Sigmoid colon (tissue), 7 donors: ENCODE measurements around the gene CPLX1. TPM values are rescaled to one million over a fixed set of nuclear protein-coding genes. Genes with fewer than 3 reads are reported as not detected.
"Not testable (repeated sequence)": the region's sequence is repeated elsewhere in the genome, so short reads cannot be mapped to it uniquely, and the experiment has no call there.

ENCODE experiments used
- DNase-seq: peaks from one replicate; pipeline ENCODE4 v3.0.0-alpha.2; 2019
- H3K27ac ChIP-seq, 4 donors: fragments of 200-600 bp; sonication (generic); one replicate each; pipeline ENCODE4 v1.5.1; 2016 to 2019; ENCODE audit warnings: mild to moderate bottlenecking in 1 of 4
- H3K27me3 ChIP-seq, 3 donors: fragments of 200-600 bp; sonication (generic); one replicate each; pipeline ENCODE4 v1.5.1; 2019; ENCODE audit warnings: mild to moderate bottlenecking in 1 of 3
- H3K36me3 ChIP-seq, 4 donors: fragments of 200-600 bp; sonication (generic); one replicate each; pipeline ENCODE4 v1.5.1; 2016 to 2019
- H3K4me1 ChIP-seq, 4 donors: fragments of 200-600 bp; sonication (generic); one replicate each; pipeline ENCODE4 v1.5.1; 2017 to 2019
- H3K4me3 ChIP-seq, 4 donors: fragments of 200-600 bp; sonication (generic); one replicate each; pipeline ENCODE4 v1.5.1; 2017 to 2019; ENCODE audit warnings: mild to moderate bottlenecking in 2 of 4, moderate library complexity in 1 of 4
- H3K9me3 ChIP-seq, 4 donors: fragments of 200-600 bp in 3 of 4; sonication (generic) in 3 of 4; one replicate each; pipeline versions ENCODE4 v1.5.1 to v1.6.1; 2013 to 2019
- EP300 ChIP-seq, 4 donors: sonication (generic); formaldehyde crosslinking; IDR thresholded peaks; one replicate each; pipeline ENCODE4 v1.6.1; 2017; ENCODE audit warnings: antibody characterized with exemption in 4 of 4
- POLR2A ChIP-seq, 2 donors: fragments of 450-650 bp; IDR thresholded peaks; one replicate each; pipeline ENCODE4 v1.6.1; 2016; ENCODE audit warnings: antibody characterized with exemption in 2 of 2, mild to moderate bottlenecking in 2 of 2, moderate library complexity in 2 of 2
- POLR2AphosphoS5 ChIP-seq, 4 donors: sonication (generic); formaldehyde crosslinking; IDR thresholded peaks; one replicate each; pipeline ENCODE4 v1.6.1; 2017; ENCODE audit warnings: antibody characterized with exemption in 4 of 4
- WGBS, 2 donors: extraction: QIAGEN DNeasy Blood & Tissue Kit; methylation state at CpG; one replicate each; pipeline ENCODE4 v1.1.7; 2013; 5-methylcytosine and 5-hydroxymethylcytosine counted together
- intact Hi-C: fragments of 100-400 bp; cut with DNase I; formaldehyde crosslinking; loops from one replicate; pipeline ENCODE4 v1.15.1; 2023
- polyA plus RNA-seq, 3 donors: library from polyadenylated mRNA; stranded (reverse); fragments of 200-250 nt; gene quantifications; one replicate each; pipeline ENCODE4 v1.2.3, GENCODE V29; 2013
- total RNA-seq, 4 donors: library from RNA; depleted of rRNA; stranded (reverse); fragments of >200 nt; gene quantifications; one replicate each; pipeline ENCODE4 v1.1.0, GENCODE V29; 2016
- TF ChIP-seq, protein P1 (sequence below), 4 experiments: fragments of 450-650 bp in 3 of 4; fragments of 200-600 bp in 1 of 4; IDR thresholded peaks; one replicate each; pipeline ENCODE4 v1.5.1; 2016 to 2019; ENCODE audit warnings: antibody characterized with exemption in 4 of 4, mild to moderate bottlenecking in 3 of 4, moderate library complexity in 2 of 4
- donor health status: healthy with polysubstance abuse.
- donor health status: Bipolar disorder and iron deficiency.
- donor health status: healthy.

Gene CPLX1
- total and polyA plus RNA-seq, 7 donors = 0.23 to 3.0 (median 0.49) TPM

DNA sequence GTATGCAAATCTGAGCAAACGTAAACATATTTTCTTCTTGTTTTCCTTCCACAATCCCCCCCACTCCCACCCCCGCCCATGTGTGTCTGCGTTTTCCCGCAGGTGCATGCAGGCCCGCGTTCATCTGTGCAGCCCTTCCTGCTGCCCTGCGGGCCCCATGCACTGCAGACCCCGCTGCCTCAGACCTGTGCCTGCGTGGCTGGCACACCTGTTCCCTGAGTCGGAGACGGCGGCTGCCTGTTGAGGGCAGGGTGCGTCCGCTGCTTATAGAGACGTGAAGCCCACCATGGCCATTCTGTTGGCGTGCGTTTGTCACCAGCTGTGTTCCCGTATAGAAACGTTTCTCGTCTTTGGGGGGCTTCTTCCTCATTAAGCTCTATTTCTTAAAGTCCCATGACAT is 68.8 kb downstream of the CPLX1 start:
- Histone ChIP-seq H3K27ac (no peak overlapping the region), H3K9me3 (no peaks in the 10 kb centered on the region), H3K27me3 (no peaks in the 10 kb centered on the region), H3K4me1 (no peaks in the 10 kb centered on the region), H3K4me3 (no peak overlapping the region), H3K36me3 (peaks cover 0 to 63% (median 20%) of the 10 kb centered on the region in 4 donors)
- intact Hi-C loops = no loop called here
- DNase-seq = no peak
- TF ChIP-seq POLR2A (IDR thresholded peaks at IDR 0.05) (no peak), EP300 (IDR thresholded peaks at IDR 0.05) (no peak), POLR2AphosphoS5 (IDR thresholded peaks at IDR 0.05) (no peak)
- TF ChIP-seq, protein P1, sequence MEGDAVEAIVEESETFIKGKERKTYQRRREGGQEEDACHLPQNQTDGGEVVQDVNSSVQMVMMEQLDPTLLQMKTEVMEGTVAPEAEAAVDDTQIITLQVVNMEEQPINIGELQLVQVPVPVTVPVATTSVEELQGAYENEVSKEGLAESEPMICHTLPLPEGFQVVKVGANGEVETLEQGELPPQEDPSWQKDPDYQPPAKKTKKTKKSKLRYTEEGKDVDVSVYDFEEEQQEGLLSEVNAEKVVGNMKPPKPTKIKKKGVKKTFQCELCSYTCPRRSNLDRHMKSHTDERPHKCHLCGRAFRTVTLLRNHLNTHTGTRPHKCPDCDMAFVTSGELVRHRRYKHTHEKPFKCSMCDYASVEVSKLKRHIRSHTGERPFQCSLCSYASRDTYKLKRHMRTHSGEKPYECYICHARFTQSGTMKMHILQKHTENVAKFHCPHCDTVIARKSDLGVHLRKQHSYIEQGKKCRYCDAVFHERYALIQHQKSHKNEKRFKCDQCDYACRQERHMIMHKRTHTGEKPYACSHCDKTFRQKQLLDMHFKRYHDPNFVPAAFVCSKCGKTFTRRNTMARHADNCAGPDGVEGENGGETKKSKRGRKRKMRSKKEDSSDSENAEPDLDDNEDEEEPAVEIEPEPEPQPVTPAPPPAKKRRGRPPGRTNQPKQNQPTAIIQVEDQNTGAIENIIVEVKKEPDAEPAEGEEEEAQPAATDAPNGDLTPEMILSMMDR (IDR thresholded peaks at IDR 0.05) = no peak
- WGBS, 2 donors = 94 to 95% methylated on average over 20 of the region's 20 CpGs

DNA sequence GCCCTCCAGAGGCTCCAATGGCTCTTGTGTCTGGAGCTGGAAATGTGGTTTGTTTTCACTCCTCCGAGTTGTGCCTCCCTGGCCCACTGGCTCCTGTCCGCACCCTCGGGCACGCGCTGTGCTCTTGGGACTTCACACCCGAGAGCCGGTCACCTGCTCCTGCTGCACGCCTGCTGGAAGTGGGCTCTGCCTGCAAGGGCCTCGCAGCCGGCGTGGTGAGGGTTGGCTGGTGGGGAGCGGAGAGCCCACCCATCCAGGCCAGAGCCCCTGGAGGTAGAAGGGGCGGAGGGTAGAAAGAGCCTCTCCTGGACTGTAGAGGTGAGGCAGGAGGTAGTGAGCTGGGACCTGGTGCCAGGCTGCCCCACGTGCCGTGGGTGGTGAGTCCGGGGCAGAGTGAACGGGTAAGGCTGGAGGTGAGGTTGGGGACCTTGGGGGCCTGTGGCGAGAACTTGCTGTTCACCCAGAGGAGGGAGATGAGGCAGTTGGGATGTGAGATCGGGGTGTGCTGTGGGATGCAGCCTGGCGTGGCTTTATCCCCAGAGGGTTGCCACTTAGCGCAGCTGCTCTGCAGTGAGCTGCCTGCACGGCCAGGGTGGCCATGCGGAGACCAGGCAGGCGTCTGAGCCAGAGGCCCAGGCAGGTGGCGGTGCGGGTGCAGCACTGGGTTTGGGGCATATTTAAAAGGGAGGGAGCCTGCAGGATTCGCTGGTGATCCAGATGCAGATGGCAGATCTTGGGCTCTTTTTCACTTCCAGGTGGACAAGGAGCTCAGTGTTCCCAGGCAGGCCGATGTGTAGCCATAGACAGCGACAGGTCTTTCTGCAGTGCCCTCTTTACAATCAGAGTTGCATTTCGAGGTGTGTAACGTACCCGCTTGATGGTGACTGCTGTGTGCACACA is 71.5 kb downstream of the CPLX1 start:
- no peaks in the 10 kb centered on the region for H3K9me3 ChIP-seq
- no peak for DNase-seq
- H3K27me3 ChIP-seq = no peaks in the 10 kb centered on the region
- H3K27ac ChIP-seq = no peak overlapping the region
- TF ChIP-seq, protein P1 (IDR thresholded peaks at IDR 0.05) = no peak
- TF ChIP-seq EP300 (IDR thresholded peaks at IDR 0.05) (no peak), POLR2A (IDR thresholded peaks at IDR 0.05) (no peak), POLR2AphosphoS5 (IDR thresholded peaks at IDR 0.05) (no peak)
- H3K4me3 ChIP-seq = no peak overlapping the region
- intact Hi-C loops = no loop called here
- H3K36me3 ChIP-seq = peaks cover 0 to 47% (median 5%) of the 10 kb centered on the region in 4 donors
- peaks cover 0 to 14% (median 0%) of the 10 kb centered on the region in 4 donors for H3K4me1 ChIP-seq
- 95 to 96% methylated on average over 32 of the region's 32 CpGs for WGBS, 2 donors

DNA sequence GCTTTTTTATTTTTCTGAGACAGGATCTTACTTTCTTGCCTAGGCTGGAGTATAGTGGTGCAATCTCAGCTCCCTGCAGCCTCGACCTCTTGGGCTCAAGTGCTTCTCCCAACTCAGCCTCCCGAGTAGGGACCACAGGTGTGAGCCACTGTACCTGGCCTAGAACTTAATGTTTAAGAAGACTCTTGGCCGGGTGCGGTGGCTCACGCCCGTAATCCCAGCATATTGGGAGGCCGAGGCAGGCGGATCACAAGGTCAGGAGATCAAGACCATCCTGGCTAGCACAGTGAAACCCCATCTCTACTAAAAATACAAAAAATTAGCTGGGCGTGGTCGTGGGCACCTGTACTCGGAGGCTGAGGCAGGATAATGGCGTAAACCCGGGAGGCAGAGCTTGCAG is 72.7 kb downstream of the CPLX1 start:
- H3K9me3 ChIP-seq, intact Hi-C loops, DNase-seq, H3K27ac ChIP-seq, H3K27me3 ChIP-seq, H3K4me3 ChIP-seq: not testable (repeated sequence)
- WGBS, 2 donors = 95 to 97% methylated on average over 13 of the region's 13 CpGs
- peaks cover 3 to 55% (median 7%) of the 10 kb centered on the region in 4 donors for H3K36me3 ChIP-seq
- H3K4me1 ChIP-seq = peaks cover 0 to 15% (median 0%) of the 10 kb centered on the region in 4 donors

DNA sequence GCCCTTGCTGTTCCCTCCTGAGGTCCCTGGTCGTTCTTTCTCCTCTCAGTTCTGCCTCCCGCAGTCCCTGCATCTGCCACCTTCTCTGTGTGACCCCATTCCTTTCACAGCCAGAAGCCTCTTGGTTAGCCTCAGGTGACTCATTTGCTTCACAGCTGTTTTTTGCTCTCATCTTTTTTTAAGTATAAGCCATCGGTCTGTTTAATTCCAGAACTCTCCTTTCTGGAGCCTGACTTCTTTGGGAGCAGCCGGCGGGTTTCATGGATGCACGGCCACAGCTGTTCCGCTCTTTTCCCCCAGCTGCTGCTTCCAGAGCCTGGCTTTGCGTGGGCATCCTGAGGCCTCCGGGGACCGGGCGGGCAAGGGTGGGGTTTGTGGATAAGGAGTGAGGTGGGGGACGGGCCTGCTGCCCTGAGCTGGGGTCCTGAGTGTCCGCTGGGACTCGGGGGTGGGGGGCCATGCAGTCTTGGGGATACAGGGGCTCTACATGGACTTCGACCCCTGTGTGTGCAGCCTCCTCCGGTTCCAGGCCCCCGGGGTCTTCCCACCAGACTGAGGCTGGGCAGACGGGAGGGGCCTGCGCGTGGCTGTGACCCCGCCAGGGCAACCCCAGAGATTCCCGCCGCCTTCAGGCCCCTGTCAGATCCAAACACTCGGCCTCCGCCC is 73.6 kb downstream of the CPLX1 start:
- Histone ChIP-seq H3K4me1 (peaks cover 0 to 15% (median 0%) of the 10 kb centered on the region in 4 donors), H3K4me3 (no peak overlapping the region), H3K36me3 (peaks cover 4 to 59% (median 9%) of the 10 kb centered on the region in 4 donors), H3K9me3 (no peaks in the 10 kb centered on the region), H3K27ac (no peak overlapping the region), H3K27me3 (no peaks in the 10 kb centered on the region)
- no peak for DNase-seq
- 95 to 97% methylated on average over 25 of the region's 25 CpGs for WGBS, 2 donors
- TF ChIP-seq POLR2AphosphoS5 (IDR thresholded peaks at IDR 0.05) (no peak), POLR2A (IDR thresholded peaks at IDR 0.05) (no peak), EP300 (IDR thresholded peaks at IDR 0.05) (no peak)
- TF ChIP-seq, protein P1 (IDR thresholded peaks at IDR 0.05) = no peak
- intact Hi-C loops = no loop called here

DNA sequence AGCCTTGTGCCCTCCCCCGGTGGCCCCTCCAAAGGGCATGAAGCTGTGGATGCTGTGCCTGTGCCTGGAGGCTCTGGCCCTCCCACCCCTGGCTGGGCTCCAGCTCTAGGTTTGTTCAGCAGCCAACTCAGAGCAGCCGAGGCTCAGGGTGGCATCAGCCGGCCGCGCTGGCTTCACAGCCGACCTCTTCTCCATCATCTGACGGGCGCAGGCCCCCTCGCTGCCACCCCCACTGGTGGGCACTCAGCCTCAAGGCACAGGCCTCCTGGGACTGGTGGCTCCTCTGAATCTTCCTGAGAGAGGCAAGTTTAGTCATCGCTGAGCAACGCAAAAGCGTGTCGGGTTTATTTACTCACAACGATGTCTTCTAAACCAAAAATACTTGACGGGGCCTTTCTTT is 74.3 kb downstream of the CPLX1 start:
- no peaks in the 10 kb centered on the region for H3K27me3 ChIP-seq
- H3K36me3 ChIP-seq = peaks cover 4 to 53% (median 9%) of the 10 kb centered on the region in 4 donors
- H3K4me1 ChIP-seq = peaks cover 0 to 15% (median 0%) of the 10 kb centered on the region in 4 donors
- no peak for DNase-seq
- no peak for TF ChIP-seq POLR2AphosphoS5 (IDR thresholded peaks at IDR 0.05)
- TF ChIP-seq, protein P1 (IDR thresholded peaks at IDR 0.05) = no peak
- TF ChIP-seq POLR2A (IDR thresholded peaks at IDR 0.05) = no peak
- no peak for TF ChIP-seq EP300 (IDR thresholded peaks at IDR 0.05)
- intact Hi-C loops = no loop called here
- H3K9me3 ChIP-seq = no peaks in the 10 kb centered on the region
- WGBS, 2 donors = 90 to 93% methylated on average over 15 of the region's 15 CpGs
- H3K27ac ChIP-seq = no peak overlapping the region
- H3K4me3 ChIP-seq = no peak overlapping the region
